Endothelial cell (in vitro differentiated cells): ENCODE results near the gene CAMK2G. TPM values are rescaled to one million over a fixed set of nuclear protein-coding genes. Genes with fewer than 3 reads are reported as not detected.

Experiments
- DNase-seq: peaks from one replicate; pipeline ENCODE4 v3.0.0; 2021; ENCODE audit warnings: low spot score
- H3K27ac Mint-ChIP-seq: one replicate; pipeline ENCODE4 v1.8.0; 2021; ENCODE audit warnings: mixed read lengths, inconsistent platforms; ENCODE audit not compliant: unreplicated experiment
- H3K27me3 Mint-ChIP-seq: one replicate; pipeline ENCODE4 v1.8.0; 2021; ENCODE audit warnings: mild to moderate bottlenecking, moderate library complexity, mixed read lengths, inconsistent platforms; ENCODE audit not compliant: unreplicated experiment
- H3K36me3 Mint-ChIP-seq: one replicate; pipeline ENCODE4 v1.8.0; 2021; ENCODE audit warnings: mild to moderate bottlenecking, low read depth, mixed read lengths, inconsistent platforms; ENCODE audit not compliant: unreplicated experiment
- H3K4me1 Mint-ChIP-seq: one replicate; pipeline ENCODE4 v1.8.0; 2021; ENCODE audit warnings: mild to moderate bottlenecking, mixed read lengths, inconsistent platforms; ENCODE audit not compliant: unreplicated experiment
- H3K4me3 Mint-ChIP-seq: one replicate; pipeline ENCODE4 v1.8.0; 2021; ENCODE audit warnings: mild to moderate bottlenecking, mixed read lengths, inconsistent platforms; ENCODE audit not compliant: unreplicated experiment
- H3K9me3 Mint-ChIP-seq: one replicate; pipeline ENCODE4 v1.8.0; 2021; ENCODE audit warnings: mixed read lengths, inconsistent platforms; ENCODE audit not compliant: unreplicated experiment
- total RNA-seq: library from RNA; stranded (reverse); fragmentation: NEBNext Ultra II Directional; extraction: Animal tissue kit (Norgen Biotek cat#: 25700); gene quantifications from one replicate; pipeline ENCODE4 v1.2.1, GENCODE V29; 2021; ENCODE audit not compliant: unreplicated experiment
- TF ChIP-seq, protein P1 (sequence below): fragments of 200-600 bp; sonication (generic); IDR thresholded peaks from one replicate; pipeline ENCODE4 v1.5.0; 2021; ENCODE audit warnings: antibody characterized with exemption; ENCODE audit not compliant: unreplicated experiment

The CAMK2G gene
- total RNA-seq, 1 donor from 2014 or later, result 27.7 TPM

DNA sequence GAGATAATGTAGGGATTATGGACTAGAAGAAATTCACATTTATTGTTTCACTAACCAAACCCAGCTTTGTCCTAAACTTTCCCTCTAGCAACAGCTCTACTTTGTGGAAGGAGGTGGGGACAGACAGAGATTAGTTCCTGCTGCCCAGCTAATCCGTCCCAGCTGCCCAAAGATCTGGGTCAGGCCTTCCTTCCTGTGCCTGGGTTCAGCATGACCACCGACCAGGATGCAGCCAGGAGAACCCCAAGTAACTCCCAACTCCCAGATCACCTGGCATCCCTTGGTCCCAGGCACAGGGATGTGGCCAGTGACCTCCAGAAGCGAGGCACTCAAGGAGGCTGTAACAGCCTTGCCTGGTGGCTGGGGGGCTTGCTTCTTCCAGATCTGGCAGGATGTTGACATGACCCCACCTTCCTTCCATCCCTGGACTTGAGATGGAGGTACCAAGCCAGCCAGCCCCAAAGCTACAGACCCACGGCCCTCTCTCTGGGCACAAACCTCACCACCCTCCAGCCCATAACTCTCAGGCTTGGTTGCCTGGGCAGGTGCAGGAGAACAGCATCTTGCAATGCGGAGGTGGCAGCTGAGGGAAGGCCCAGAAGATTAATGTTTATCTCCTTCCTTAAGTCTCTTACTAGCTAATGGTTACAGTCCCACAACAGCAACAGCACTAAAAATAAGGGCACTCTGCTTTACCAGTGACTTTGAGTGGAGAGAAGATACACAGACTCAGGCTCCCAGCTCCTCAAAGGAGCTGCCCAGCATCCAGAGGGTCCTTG lies 11.1 kb downstream of the CAMK2G start:
- H3K27me3 Mint-ChIP-seq, result peaks cover 13% of the 10 kb centered on the region
- no peak overlapping the region for H3K27ac Mint-ChIP-seq
- H3K36me3 Mint-ChIP-seq, result peaks cover 23% of the 10 kb centered on the region
- DNase-seq, result no peak
- no peaks in the 10 kb centered on the region for H3K9me3 Mint-ChIP-seq
- TF ChIP-seq, protein P1, sequence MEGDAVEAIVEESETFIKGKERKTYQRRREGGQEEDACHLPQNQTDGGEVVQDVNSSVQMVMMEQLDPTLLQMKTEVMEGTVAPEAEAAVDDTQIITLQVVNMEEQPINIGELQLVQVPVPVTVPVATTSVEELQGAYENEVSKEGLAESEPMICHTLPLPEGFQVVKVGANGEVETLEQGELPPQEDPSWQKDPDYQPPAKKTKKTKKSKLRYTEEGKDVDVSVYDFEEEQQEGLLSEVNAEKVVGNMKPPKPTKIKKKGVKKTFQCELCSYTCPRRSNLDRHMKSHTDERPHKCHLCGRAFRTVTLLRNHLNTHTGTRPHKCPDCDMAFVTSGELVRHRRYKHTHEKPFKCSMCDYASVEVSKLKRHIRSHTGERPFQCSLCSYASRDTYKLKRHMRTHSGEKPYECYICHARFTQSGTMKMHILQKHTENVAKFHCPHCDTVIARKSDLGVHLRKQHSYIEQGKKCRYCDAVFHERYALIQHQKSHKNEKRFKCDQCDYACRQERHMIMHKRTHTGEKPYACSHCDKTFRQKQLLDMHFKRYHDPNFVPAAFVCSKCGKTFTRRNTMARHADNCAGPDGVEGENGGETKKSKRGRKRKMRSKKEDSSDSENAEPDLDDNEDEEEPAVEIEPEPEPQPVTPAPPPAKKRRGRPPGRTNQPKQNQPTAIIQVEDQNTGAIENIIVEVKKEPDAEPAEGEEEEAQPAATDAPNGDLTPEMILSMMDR, result no peak
- peaks cover 50% of the 10 kb centered on the region for H3K4me1 Mint-ChIP-seq
- H3K4me3 Mint-ChIP-seq, result no peak overlapping the region

DNA sequence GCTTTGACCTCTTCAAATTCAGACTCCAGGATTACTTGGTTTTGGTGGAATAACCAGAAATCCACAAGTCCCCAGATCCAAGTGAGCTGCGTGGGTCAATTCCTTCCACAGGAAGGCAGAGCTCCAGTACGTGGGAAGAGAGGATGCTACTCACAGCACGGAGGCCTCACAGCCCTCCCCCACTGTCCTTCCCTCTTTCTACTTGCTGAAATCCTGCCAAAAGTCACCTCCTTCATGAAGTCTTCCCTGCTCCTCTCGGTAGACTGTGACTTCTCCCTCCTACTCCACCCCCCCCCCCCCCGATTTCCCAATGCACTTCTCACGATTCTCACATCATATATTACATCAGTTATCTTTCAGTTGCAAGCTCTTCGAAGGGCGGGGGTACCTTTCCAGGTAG lies 12.3 kb downstream of the CAMK2G start:
- no peak overlapping the region for H3K27ac Mint-ChIP-seq
- DNase-seq, result no peak
- no peaks in the 10 kb centered on the region for H3K9me3 Mint-ChIP-seq
- H3K4me3 Mint-ChIP-seq, result no peak overlapping the region
- TF ChIP-seq, protein P1, result no peak
- H3K36me3 Mint-ChIP-seq, result peaks cover 23% of the 10 kb centered on the region
- peaks cover 38% of the 10 kb centered on the region for H3K4me1 Mint-ChIP-seq
- H3K27me3 Mint-ChIP-seq, result peaks cover 11% of the 10 kb centered on the region

DNA sequence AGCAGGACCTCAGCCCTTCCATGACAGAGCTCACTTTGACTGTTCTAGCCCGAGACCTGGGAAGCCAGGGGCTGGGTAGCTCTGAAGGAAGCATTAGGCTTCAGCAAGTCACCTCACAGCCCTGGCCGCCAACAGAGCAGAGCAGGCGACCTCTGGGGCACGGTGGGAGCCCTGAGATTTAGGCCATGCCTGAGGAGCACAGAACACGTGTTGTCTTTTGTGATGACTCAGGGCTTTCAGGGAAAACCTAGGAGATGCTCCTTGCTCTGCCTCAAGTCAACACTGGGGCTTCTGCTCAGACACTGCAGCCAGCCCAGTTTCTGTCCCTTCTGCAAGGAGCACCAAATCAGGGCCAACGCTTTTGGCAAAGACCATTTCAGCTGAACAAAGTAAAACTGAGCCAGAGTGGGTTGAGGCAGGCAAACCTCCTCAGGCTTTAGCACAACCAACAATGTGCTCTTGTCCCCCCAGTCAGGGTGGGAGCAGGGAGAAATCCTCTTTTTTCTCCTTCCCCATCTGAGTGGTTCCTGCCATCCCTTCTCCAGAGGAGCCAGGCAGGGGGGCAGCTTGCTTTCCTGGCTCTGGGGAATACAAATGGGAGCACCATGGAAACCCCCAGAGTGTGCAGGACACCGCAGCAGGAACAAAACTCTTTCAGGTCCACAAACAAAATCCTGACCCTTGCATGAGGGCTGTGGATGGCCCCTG lies 14.4 kb downstream of the CAMK2G start:
- TF ChIP-seq, protein P1, result no peak
- Mint-ChIP-seq H3K4me3 (no peak overlapping the region), H3K4me1 (peaks cover 19% of the 10 kb centered on the region), H3K27ac (no peak overlapping the region), H3K36me3 (peaks cover 23% of the 10 kb centered on the region), H3K27me3 (peaks cover 9% of the 10 kb centered on the region), H3K9me3 (no peaks in the 10 kb centered on the region)
- no peak for DNase-seq

DNA sequence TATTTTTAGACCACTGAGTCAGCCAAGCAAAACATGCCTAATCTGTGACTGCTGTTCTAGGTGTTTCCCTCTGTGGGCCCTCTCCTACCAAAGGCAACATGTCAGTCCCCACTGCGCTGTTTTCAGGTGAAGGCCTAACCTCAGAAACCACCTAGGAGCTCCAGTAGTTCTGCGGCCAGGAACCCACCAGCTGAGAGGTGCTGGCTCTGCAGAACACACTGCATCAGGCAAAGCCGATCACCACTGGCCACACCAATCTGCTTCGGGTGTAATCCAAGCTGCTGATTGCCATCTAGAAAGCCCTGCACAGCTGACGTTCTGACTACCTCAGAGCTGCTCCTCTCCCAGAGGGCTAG lies 14.9 kb downstream of the CAMK2G start:
- Mint-ChIP-seq H3K4me3 (no peak overlapping the region), H3K4me1 (peaks cover 15% of the 10 kb centered on the region), H3K36me3 (peaks cover 23% of the 10 kb centered on the region), H3K9me3 (no peaks in the 10 kb centered on the region), H3K27me3 (peaks cover 8% of the 10 kb centered on the region), H3K27ac (no peak overlapping the region)
- TF ChIP-seq, protein P1, result no peak
- no peak for DNase-seq
